H1 (cell line): ENCODE data around the gene GRIN3A. TPM values are rescaled to one million over a fixed set of nuclear protein-coding genes. Genes with fewer than 3 reads are reported as not detected.

Experiments used
- CTCF ChIA-PET: fragments of 300-600 bp; sonication (Branson Sonifier 250); formaldehyde crosslinking; loops from one replicate; lab custom pipeline; 2021; ENCODE audit not compliant: partially characterized antibody; lab: Charles Lee
- POLR2A ChIA-PET: fragments of 300-600 bp; sonication (Branson Sonifier 250); formaldehyde crosslinking; loops from one replicate; lab custom pipeline; 2021; ENCODE audit warnings: inconsistent platforms; ENCODE audit not compliant: partially characterized antibody; lab: Charles Lee
- DNase-seq, 2 experiments: peaks; one replicate each; pipeline versions ENCODE4 v3.0.0 to v3.0.0-alpha.2; 2010 to 2022; ENCODE audit warnings: low spot score in 2 of 2, low read depth in 1 of 2, mixed read lengths in 1 of 2
- FAIRE-seq: peaks from 2 replicates; lab custom pipeline; 2011; peaks lifted over from hg19 to GRCh38; lab: Jason Lieb, UNC
- H2AFZ ChIP-seq: 2 replicates; pipeline ENCODE4 v1.8.1; 2012; ENCODE audit warnings: low read length, inconsistent platforms
- H2AK5ac ChIP-seq: 2 replicates; pipeline ENCODE4 v1.6.1; 2013; ENCODE audit warnings: low read depth, low read length
- H2BK120ac ChIP-seq: replicated peaks from 2 replicates; pipeline ENCODE3; 2013; ENCODE audit warnings: low read depth, low read length, inconsistent platforms
- H2BK12ac ChIP-seq: 2 replicates; pipeline ENCODE4 v1.6.1; 2013; ENCODE audit warnings: low read depth, low read length
- H2BK15ac ChIP-seq: 2 replicates; pipeline ENCODE4 v1.6.1; 2013; ENCODE audit warnings: low read length
- H2BK20ac ChIP-seq: 2 replicates; pipeline ENCODE4 v1.6.1; 2013; ENCODE audit warnings: low read length
- H2BK5ac ChIP-seq: 2 replicates; pipeline ENCODE4 v1.6.1; 2013; ENCODE audit warnings: low read depth, low read length
- H3K14ac ChIP-seq: 2 replicates; pipeline ENCODE4 v1.6.1; 2013; ENCODE audit warnings: inconsistent platforms; ENCODE audit not compliant: insufficient read length
- H3K18ac ChIP-seq: 2 replicates; pipeline ENCODE4 v1.6.1; 2013; ENCODE audit warnings: low read length; ENCODE audit errors: extremely low read depth
- H3K23ac ChIP-seq: 2 replicates; pipeline ENCODE4 v1.6.1; 2013; ENCODE audit warnings: inconsistent platforms; ENCODE audit not compliant: insufficient read length
- H3K23me2 ChIP-seq: 2 replicates; pipeline ENCODE4 v1.6.1; 2013; ENCODE audit warnings: low read depth, low read length
- H3K27ac ChIP-seq: 2 replicates; pipeline ENCODE4 v1.6.1; 2011; ENCODE audit warnings: low read depth, low read length, inconsistent platforms
- H3K27me3 ChIP-seq, 4 experiments: replicated peaks in 1 of 4; 1 replicate in 1 of 4; 2 replicates in 3 of 4; pipeline versions ENCODE4 v1.6.1 to v1.8.1; 2011 to 2013; ENCODE audit warnings: low read length in 3 of 4, mild to moderate bottlenecking in 3 of 4, inconsistent platforms in 2 of 4, mixed read lengths in 2 of 4, moderate library complexity in 1 of 4; ENCODE audit not compliant: control insufficient read depth in 3 of 4, insufficient read depth in 3 of 4; ENCODE audit errors: extremely low read depth in 1 of 4
- H3K36me3 ChIP-seq, 4 experiments: 2 replicates each; pipeline versions ENCODE4 v1.6.1 to v1.8.1; 2011 to 2013; ENCODE audit warnings: mild to moderate bottlenecking in 4 of 4, low read length in 3 of 4, moderate library complexity in 2 of 4, control low read depth in 1 of 4, inconsistent platforms in 1 of 4; ENCODE audit not compliant: insufficient read depth in 4 of 4, control insufficient read depth in 2 of 4
- H3K4ac ChIP-seq: replicated peaks from 2 replicates; pipeline ENCODE3; 2013; ENCODE audit warnings: low read length, low read depth, mixed read lengths, inconsistent platforms; ENCODE audit not compliant: insufficient read length
- H3K4me1 ChIP-seq, 4 experiments: replicated peaks in 1 of 4; 1 replicate in 1 of 4; 2 replicates in 3 of 4; pipeline versions ENCODE4 v1.6.1 to v1.8.1; 2011 to 2013; ENCODE audit warnings: low read length in 3 of 4, inconsistent platforms in 2 of 4, mixed read lengths in 1 of 4; ENCODE audit not compliant: insufficient read depth in 4 of 4, control insufficient read depth in 3 of 4
- H3K4me2 ChIP-seq, 2 experiments: 2 replicates each; pipeline versions ENCODE4 v1.6.1 to v1.8.1; 2011 to 2013; ENCODE audit warnings: low read depth in 2 of 2, low read length in 2 of 2, control low read depth in 1 of 2, inconsistent platforms in 1 of 2, mild to moderate bottlenecking in 1 of 2; ENCODE audit not compliant: insufficient read depth in 1 of 2
- H3K4me3 ChIP-seq, 4 experiments: fragments of 200-600, 300-600 bp in 1 of 4; sonication (generic), shearing (Covaris generic), sonication (Bioruptor Twin) in 1 of 4; 2 replicates each; pipeline versions ENCODE4 v1.5.1 to v1.8.1; 2011 to 2016; ENCODE audit warnings: low read length in 4 of 4, low read depth in 3 of 4, control low read depth in 2 of 4, inconsistent platforms in 2 of 4, mild to moderate bottlenecking in 2 of 4, mixed read lengths in 1 of 4, moderate library complexity in 1 of 4; ENCODE audit not compliant: insufficient read depth in 2 of 4; ENCODE audit errors: extremely low read depth in 1 of 4
- H3K56ac ChIP-seq: replicated peaks from 2 replicates; pipeline ENCODE3; 2013; ENCODE audit warnings: low read depth, mild to moderate bottlenecking, mixed read lengths, low read length, inconsistent platforms; ENCODE audit not compliant: insufficient read length
- H3K79me1 ChIP-seq: 2 replicates; pipeline ENCODE4 v1.6.1; 2013; ENCODE audit warnings: low read depth, low read length, control low read depth
- H3K79me2 ChIP-seq, 2 experiments: 2 replicates each; pipeline versions ENCODE4 v1.6.1 to v1.8.1; 2012 to 2013; ENCODE audit warnings: low read length in 2 of 2, mild to moderate bottlenecking in 2 of 2, inconsistent platforms in 1 of 2; ENCODE audit not compliant: insufficient read depth in 2 of 2, control insufficient read depth in 1 of 2
- H3K9ac ChIP-seq, 4 experiments: replicated peaks in 1 of 4; 1 replicate in 1 of 4; 2 replicates in 3 of 4; pipeline versions ENCODE4 v1.6.1 to v1.8.1; 2011 to 2013; ENCODE audit warnings: low read depth in 3 of 4, low read length in 3 of 4, control low read depth in 2 of 4, mild to moderate bottlenecking in 2 of 4, moderate library complexity in 2 of 4, inconsistent platforms in 1 of 4; ENCODE audit errors: extremely low read depth in 1 of 4
- H3K9me3 ChIP-seq, 2 experiments: 2 replicates each; pipeline versions ENCODE4 v1.6.1 to v1.8.1; 2012 to 2013; ENCODE audit warnings: mild to moderate bottlenecking in 2 of 2, moderate library complexity in 2 of 2, control low read depth in 1 of 2, inconsistent platforms in 1 of 2, low read depth in 1 of 2, low read length in 1 of 2, mixed read lengths in 1 of 2; ENCODE audit not compliant: insufficient read depth in 2 of 2
- H4K20me1 ChIP-seq, 2 experiments: replicated peaks in 1 of 2; 2 replicates each; pipeline versions ENCODE3 to v1.8.1; 2011 to 2013; ENCODE audit warnings: inconsistent platforms in 2 of 2, low read length in 2 of 2, mild to moderate bottlenecking in 1 of 2; ENCODE audit not compliant: insufficient read depth in 2 of 2, control insufficient read depth in 1 of 2
- H4K5ac ChIP-seq: 2 replicates; pipeline ENCODE4 v1.6.1; 2013; ENCODE audit warnings: low read length, low read depth, mixed read lengths, inconsistent platforms; ENCODE audit not compliant: insufficient read length
- H4K8ac ChIP-seq: 2 replicates; pipeline ENCODE4 v1.8.0; 2013; ENCODE audit warnings: mild to moderate bottlenecking, moderate library complexity, low read length, inconsistent platforms; ENCODE audit not compliant: insufficient read depth; ENCODE audit errors: extremely low read depth
- H4K91ac ChIP-seq: replicated peaks from 2 replicates; pipeline ENCODE3; 2013; ENCODE audit warnings: low read length, mixed read lengths, inconsistent platforms; ENCODE audit not compliant: insufficient read length
- RXRA ChIP-seq: IDR thresholded peaks from 2 replicates; pipeline ENCODE4 v1.6.1; 2011; ENCODE audit warnings: low read depth, mild to moderate bottlenecking, low read length, moderate library complexity; ENCODE audit not compliant: insufficient read depth
- SIRT6 ChIP-seq: IDR thresholded peaks from one replicate; pipeline ENCODE4 v1.7.1; 2012; ENCODE audit warnings: low read length, inconsistent platforms
- WGBS, 2 experiments: shearing (Covaris generic) in 1 of 2; methylation state at CpG; one replicate each; pipeline versions ENCODE4 v1.1.6 to v1.1.7; 2013 to 2015; ENCODE audit warnings: low lambda C conversion rate in 2 of 2, mixed read lengths in 2 of 2, inconsistent platforms in 1 of 2, low coverage in 1 of 2, missing lambda C conversion rate in 1 of 2; ENCODE audit not compliant: insufficient replicate concordance in 2 of 2, insufficient coverage in 1 of 2, insufficient read length in 1 of 2; ENCODE audit errors: extremely low coverage in 1 of 2, missing lambda C conversion rate in 1 of 2; 5-methylcytosine and 5-hydroxymethylcytosine counted together
- polyA plus RNA-seq, 7 experiments: library from polyadenylated mRNA; depleted of rRNA in 3 of 7; stranded (reverse) in 5 of 7; unstranded in 2 of 7; fragments of >200 nt in 5 of 7; fragments of 200-250 nt in 2 of 7; gene quantifications; 1 replicate in 5 of 7; 2 replicates in 1 of 7; 4 replicates in 1 of 7; pipeline versions ENCODE4 v1.2.1 to v1.2.3, GENCODE V29; 2011 to 2013; ENCODE audit warnings: missing spikeins in 2 of 7, mixed read lengths in 2 of 7
- total RNA-seq: library from RNA; stranded (reverse); fragmentation: NEBNext Ultra II Directional; extraction: Animal tissue kit (Norgen Biotek cat#: 25700); gene quantifications from 2 replicates; pipeline ENCODE4 v1.2.1, GENCODE V29; 2021

GRIN3A gene
- total and polyA plus RNA-seq, 2 of the 8 experiments (the other 6 are each of a cell fraction or from before 2014, with no cell fraction given), result 0.04 TPM; not detected in 1

GRCh38 chr9:101739311-101739710 lies 864 bp upstream of the GRIN3A start:
- ChIA-PET POLR2A (no interaction called here), CTCF (no interaction called here)
- H2BK120ac ChIP-seq, result no peak overlapping the region
- no peak overlapping the region for H2AFZ ChIP-seq
- peak overlapping the region in 1 of 4 experiments; percentile 69; a peak in 2 of 8 replicates for H3K4me3 ChIP-seq
- no peak overlapping the region for H2BK15ac ChIP-seq
- H3K9me3 ChIP-seq, result no peaks in the 10 kb centered on the region
- FAIRE-seq (peak; percentile 36), DNase-seq (no peak)
- H4K91ac ChIP-seq, result no peak overlapping the region
- peaks cover 7% of the 10 kb centered on the region; the same call in 1 of the 2 replicates for H3K23me2 ChIP-seq
- H2BK5ac ChIP-seq, result no peak overlapping the region
- no peak overlapping the region for H3K56ac ChIP-seq
- H2BK12ac ChIP-seq, result no peak overlapping the region
- WGBS, 2 experiments, result 21% methylated on average over 2 of the region's 2 CpGs; no CpG with 5 or more reads in 1 of the 2 experiments
- TF ChIP-seq RXRA (0 out of 2 replicates have a peak, but pooled peaks have one; percentile 56), SIRT6 (no peak)
- H3K18ac ChIP-seq, result no peak overlapping the region
- H3K27ac ChIP-seq, result no peak overlapping the region
- H4K5ac ChIP-seq, result no peak overlapping the region
- peaks cover 0 to 5% of the 10 kb centered on the region in 2 experiments for H4K20me1 ChIP-seq
- no peak overlapping the region for H3K4ac ChIP-seq
- H3K79me2 ChIP-seq, result no peaks in the 10 kb centered on the region
- no peak overlapping the region for H2BK20ac ChIP-seq
- no peaks in the 10 kb centered on the region; a peak in 1 of 8 replicates for H3K36me3 ChIP-seq
- H4K8ac ChIP-seq, result no peak overlapping the region
- H3K4me1 ChIP-seq, result peaks cover 3 to 13% (median 8%) of the 10 kb centered on the region in 4 experiments
- H3K9ac ChIP-seq, result no peak overlapping the region
- no peak overlapping the region for H2AK5ac ChIP-seq
- H3K23ac ChIP-seq, result no peak overlapping the region
- no peak overlapping the region for H3K14ac ChIP-seq
- H3K79me1 ChIP-seq, result no peaks in the 10 kb centered on the region
- H3K27me3 ChIP-seq, result peaks cover 14 to 44% (median 33%) of the 10 kb centered on the region in 4 experiments
- peak overlapping the region; percentile 17 to 86; a peak in 3 of 4 replicates for H3K4me2 ChIP-seq
